Left lung (tissue), 10 donors: ENCODE results near the gene LARGE1. TPM values are rescaled to one million over a fixed set of nuclear protein-coding genes. Genes with fewer than 3 reads are reported as not detected.
A peak's percentile ranks its signal among the peaks of the same experiment; 100 is the strongest.

Experiments used
- ATAC-seq: fragments of 200-7000 bp; cut with Tn5 transposase; one replicate; pipeline ENCODE4 v1.9.1; 2020; ENCODE audit warnings: moderate library complexity
- DNase-seq, 4 donors: peaks; one replicate each; pipeline ENCODE4 v3.0.0-alpha.2; 2013 to 2020
- H3K27ac ChIP-seq, 2 donors: fragments of 200-600 bp; sonication (generic) in 1 of 2; one replicate each; pipeline versions ENCODE4 v1.5.0 to v1.8.0; 2020 to 2021
- H3K27me3 ChIP-seq, 2 donors: fragments of 200-600 bp; sonication (generic) in 1 of 2; one replicate each; pipeline versions ENCODE4 v1.5.0 to v1.8.0; 2020 to 2021
- H3K36me3 ChIP-seq, 2 donors: fragments of 200-600 bp; sonication (generic) in 1 of 2; one replicate each; pipeline versions ENCODE4 v1.5.0 to v1.8.0; 2020 to 2021
- H3K4me1 ChIP-seq, 2 donors: fragments of 200-600 bp; one replicate each; pipeline ENCODE4 v1.8.0; 2021
- H3K4me3 ChIP-seq, 2 donors: fragments of 200-600 bp; sonication (generic) in 1 of 2; one replicate each; pipeline versions ENCODE4 v1.5.0 to v1.8.0; 2020 to 2021; ENCODE audit warnings: mild to moderate bottlenecking in 1 of 2
- H3K9me3 ChIP-seq, 2 donors: fragments of 200-600 bp; sonication (generic) in 1 of 2; one replicate each; pipeline versions ENCODE4 v1.5.0 to v1.8.0; 2020 to 2021
- intact Hi-C, 2 donors: fragments of 100-400 bp; cut with DNase I; formaldehyde crosslinking; loops; one replicate each; pipeline versions ENCODE4 v1.11.2 to v1.14.2; 2022
- polyA plus RNA-seq, 6 donors: library from polyadenylated mRNA; unstranded; fragments of 120-200 nt; gene quantifications; one replicate each; pipeline ENCODE4 v1.2.1, GENCODE V29; 2013; ENCODE audit not compliant: insufficient read length in 6 of 6
- total RNA-seq, 2 donors: library from RNA; stranded (reverse); fragmentation: NEBNext Ultra II Directional; extraction: Animal tissue kit (Norgen Biotek cat#: 25700); gene quantifications; one replicate each; pipeline ENCODE4 v1.2.1, GENCODE V29; 2021
- TF ChIP-seq, protein P1 (sequence below), 2 donors: fragments of 200-600 bp; sonication (generic) in 1 of 2; IDR thresholded peaks; one replicate each; pipeline versions ENCODE4 v1.5.0 to v1.8.0; 2021; ENCODE audit warnings: antibody characterized with exemption in 2 of 2
- donor health status: DM: no; HTN: yes; CAD: no.
- donor health status: DM: no; HTN: no; CAD: no.

LARGE1 gene
- total and polyA plus RNA-seq, 8 donors: 22.4 to 36.1 (median 33.2) TPM

DNA sequence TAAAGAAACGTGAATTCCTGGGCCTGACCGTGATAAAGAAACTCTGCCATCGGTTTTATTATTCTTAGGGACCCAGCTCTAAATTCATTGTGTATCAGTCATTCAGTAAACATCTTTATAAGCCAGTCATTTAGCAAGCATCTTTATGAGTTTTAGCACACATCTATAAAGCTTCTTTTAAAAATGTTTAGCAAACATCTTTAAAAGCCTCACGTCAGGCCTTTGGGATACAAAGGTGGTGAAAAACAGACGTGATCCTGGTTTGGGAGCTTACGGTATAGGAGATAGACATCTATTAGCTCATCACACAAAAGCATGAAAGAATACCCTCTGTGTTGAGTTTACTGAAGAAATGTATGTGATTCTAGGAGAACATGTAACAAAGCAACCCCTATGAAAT is 320.2 kb downstream of the LARGE1 start:
- Histone ChIP-seq H3K27me3 (no peaks in the 10 kb centered on the region), H3K4me3 (no peak overlapping the region), H3K27ac (no peak overlapping the region), H3K9me3 (no peaks in the 10 kb centered on the region), H3K4me1 (no peaks in the 10 kb centered on the region), H3K36me3 (no peaks in the 10 kb centered on the region)
- intact Hi-C loops: no loop called here
- TF ChIP-seq, protein P1, sequence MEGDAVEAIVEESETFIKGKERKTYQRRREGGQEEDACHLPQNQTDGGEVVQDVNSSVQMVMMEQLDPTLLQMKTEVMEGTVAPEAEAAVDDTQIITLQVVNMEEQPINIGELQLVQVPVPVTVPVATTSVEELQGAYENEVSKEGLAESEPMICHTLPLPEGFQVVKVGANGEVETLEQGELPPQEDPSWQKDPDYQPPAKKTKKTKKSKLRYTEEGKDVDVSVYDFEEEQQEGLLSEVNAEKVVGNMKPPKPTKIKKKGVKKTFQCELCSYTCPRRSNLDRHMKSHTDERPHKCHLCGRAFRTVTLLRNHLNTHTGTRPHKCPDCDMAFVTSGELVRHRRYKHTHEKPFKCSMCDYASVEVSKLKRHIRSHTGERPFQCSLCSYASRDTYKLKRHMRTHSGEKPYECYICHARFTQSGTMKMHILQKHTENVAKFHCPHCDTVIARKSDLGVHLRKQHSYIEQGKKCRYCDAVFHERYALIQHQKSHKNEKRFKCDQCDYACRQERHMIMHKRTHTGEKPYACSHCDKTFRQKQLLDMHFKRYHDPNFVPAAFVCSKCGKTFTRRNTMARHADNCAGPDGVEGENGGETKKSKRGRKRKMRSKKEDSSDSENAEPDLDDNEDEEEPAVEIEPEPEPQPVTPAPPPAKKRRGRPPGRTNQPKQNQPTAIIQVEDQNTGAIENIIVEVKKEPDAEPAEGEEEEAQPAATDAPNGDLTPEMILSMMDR (IDR thresholded peaks at IDR 0.05): no peak
- ATAC-seq (no peak), DNase-seq (no peak)

DNA sequence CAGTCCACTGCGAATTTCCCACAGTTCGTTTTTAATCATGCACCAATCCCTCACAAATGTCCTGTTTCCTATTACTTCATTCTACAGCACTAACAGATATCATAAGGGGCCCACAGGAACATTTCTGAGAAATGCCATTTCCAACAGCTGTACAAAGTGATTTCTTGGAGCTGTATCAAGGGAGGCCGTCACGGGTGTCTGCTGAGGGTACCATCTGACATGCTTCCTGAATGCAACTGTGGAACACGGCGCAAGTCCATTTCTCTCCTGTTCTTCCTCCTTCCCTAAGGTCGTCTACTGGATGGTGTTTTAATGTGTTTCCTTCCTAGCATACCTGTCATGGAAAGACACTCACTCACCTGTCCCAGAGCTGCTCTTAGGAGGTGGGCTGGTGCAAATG is 320.7 kb downstream of the LARGE1 start:
- Histone ChIP-seq H3K36me3 (no peaks in the 10 kb centered on the region), H3K4me3 (no peak overlapping the region), H3K9me3 (no peaks in the 10 kb centered on the region), H3K27ac (no peak overlapping the region), H3K4me1 (no peaks in the 10 kb centered on the region), H3K27me3 (no peaks in the 10 kb centered on the region)
- TF ChIP-seq, protein P1 (IDR thresholded peaks at IDR 0.05): no peak
- peak in 1 of 4 donors; percentile 39 for DNase-seq
- no peak for ATAC-seq
- intact Hi-C loops: no loop called here

DNA sequence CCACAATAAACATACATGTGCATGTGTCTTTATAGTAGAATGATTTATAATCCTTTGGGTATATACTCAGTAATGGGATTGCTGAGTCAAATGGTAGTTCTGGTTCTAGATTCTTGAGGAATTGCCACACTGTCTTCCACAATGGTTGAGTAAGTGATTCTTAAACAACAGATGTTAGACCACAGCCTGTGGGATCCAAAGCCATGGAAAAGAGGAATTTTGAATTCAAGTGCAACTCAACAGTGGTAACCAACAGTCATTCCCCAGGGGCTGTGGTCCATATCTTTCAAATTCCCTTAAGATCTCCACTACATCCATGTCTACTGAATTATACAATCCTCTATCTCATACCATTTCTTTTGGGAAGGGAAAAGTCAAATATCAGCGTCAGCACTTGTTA is 321.5 kb downstream of the LARGE1 start:
- no peak for DNase-seq
- intact Hi-C loops: no loop called here
- H3K4me1 ChIP-seq: no peaks in the 10 kb centered on the region
- H3K9me3 ChIP-seq: no peaks in the 10 kb centered on the region
- no peak overlapping the region for H3K27ac ChIP-seq
- H3K36me3 ChIP-seq: no peaks in the 10 kb centered on the region
- ATAC-seq: no peak
- H3K27me3 ChIP-seq: no peaks in the 10 kb centered on the region
- no peak overlapping the region for H3K4me3 ChIP-seq
- TF ChIP-seq, protein P1 (IDR thresholded peaks at IDR 0.05): no peak

GRCh38 chr22:33597274-33597985 is 322.8 kb downstream of the LARGE1 start:
- intact Hi-C loops: no loop called here
- no peaks in the 10 kb centered on the region for H3K4me1 ChIP-seq
- no peaks in the 10 kb centered on the region for H3K27me3 ChIP-seq
- ATAC-seq (no peak), DNase-seq (no peak)
- no peak overlapping the region for H3K27ac ChIP-seq
- H3K9me3 ChIP-seq: no peaks in the 10 kb centered on the region
- H3K36me3 ChIP-seq: no peaks in the 10 kb centered on the region
- TF ChIP-seq, protein P1 (IDR thresholded peaks at IDR 0.05): no peak
- H3K4me3 ChIP-seq: no peak overlapping the region

DNA sequence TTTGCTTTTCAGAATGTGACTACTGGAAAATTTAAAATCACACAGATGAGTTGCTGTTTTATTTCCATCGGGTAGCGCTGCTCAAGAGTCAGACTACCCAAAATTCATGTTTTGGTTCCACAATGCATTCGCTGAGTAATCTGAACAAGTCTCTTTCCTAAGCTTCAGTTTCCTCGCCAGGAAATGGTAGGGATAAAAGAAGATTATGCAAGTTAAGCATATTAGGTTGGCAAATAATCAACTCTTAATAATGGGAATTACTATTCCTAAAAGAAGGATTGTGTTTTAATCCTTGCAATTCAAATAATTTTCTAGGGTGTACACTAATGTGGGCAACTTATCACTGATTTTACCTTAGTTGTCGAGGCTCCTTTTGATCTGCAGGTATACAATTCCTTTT is 326.5 kb downstream of the LARGE1 start:
- Histone ChIP-seq H3K27me3 (no peaks in the 10 kb centered on the region), H3K4me3 (no peak overlapping the region), H3K9me3 (no peaks in the 10 kb centered on the region), H3K27ac (no peak overlapping the region), H3K36me3 (no peaks in the 10 kb centered on the region), H3K4me1 (no peaks in the 10 kb centered on the region)
- TF ChIP-seq, protein P1 (IDR thresholded peaks at IDR 0.05): no peak
- intact Hi-C loops: no loop called here
- no peak for ATAC-seq
- DNase-seq: no peak
